GM19467 (cell line): Measurements from ENCODE around the gene CARNS1.
A peak's percentile ranks its signal among the peaks of the same experiment; 100 is the strongest.
"Not testable (repeated sequence)": the region's sequence is repeated elsewhere in the genome, so short reads cannot be mapped to it uniquely, and the experiment has no call there.

Source experiments
- ATAC-seq: cut with Tn5 transposase; IDR thresholded peaks from one replicate; pipeline ENCODE4 v1.9.1; 2021; ENCODE audit warnings: mild to moderate bottlenecking, moderate library complexity; ENCODE audit not compliant: unreplicated experiment

The CARNS1 gene

DNA sequence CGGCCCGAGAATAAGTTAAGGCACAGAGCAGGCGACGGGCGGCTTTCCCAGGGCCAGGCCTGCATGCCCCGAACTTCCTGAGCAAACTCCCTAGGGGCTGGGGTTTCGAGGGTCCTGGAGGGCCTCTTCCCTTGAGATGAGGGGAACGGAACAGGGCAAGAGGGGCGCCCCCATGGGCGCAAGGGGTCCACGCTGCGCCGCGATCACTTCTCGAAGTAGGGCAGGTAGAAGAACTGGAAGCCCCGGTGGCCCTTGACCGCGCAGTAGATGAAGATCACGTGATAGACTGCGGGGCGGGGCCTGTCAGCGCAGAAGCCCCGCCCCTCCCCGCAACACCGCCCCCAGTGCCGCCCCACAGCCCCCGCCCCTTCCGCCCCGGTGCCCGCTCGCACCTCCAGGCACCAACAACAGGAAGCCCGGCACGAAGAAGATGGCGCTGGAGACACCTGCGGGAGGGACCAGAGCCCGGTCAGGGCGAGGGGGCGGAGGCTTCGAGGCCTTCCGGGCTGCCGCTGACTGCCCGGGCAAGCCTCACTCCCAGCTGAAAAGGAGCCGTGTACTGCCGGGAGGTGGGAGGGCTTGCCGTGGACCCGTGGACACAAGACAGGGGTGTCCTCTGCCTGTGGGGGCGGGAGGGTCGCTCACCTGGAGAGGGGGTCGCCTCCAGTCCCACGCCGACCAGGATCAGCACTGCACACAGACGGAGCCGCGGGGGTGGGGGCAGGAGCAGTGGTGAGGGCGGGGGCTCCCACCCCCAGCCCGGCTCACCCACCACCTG is 49.1 kb downstream of the CARNS1 start:
- ATAC-seq: peak; percentile 44

GRCh38 chr11:67465189-67465510 is 49.7 kb downstream of the CARNS1 start:
- no peak for ATAC-seq

- ATAC-seq: not testable (repeated sequence)
Observed at GRCh38 chr11:67465530-67465929, 50.1 kb downstream of the CARNS1 start.

- no peak for ATAC-seq
Observed at GRCh38 chr11:67466367-67466766, 50.9 kb downstream of the CARNS1 start.

DNA sequence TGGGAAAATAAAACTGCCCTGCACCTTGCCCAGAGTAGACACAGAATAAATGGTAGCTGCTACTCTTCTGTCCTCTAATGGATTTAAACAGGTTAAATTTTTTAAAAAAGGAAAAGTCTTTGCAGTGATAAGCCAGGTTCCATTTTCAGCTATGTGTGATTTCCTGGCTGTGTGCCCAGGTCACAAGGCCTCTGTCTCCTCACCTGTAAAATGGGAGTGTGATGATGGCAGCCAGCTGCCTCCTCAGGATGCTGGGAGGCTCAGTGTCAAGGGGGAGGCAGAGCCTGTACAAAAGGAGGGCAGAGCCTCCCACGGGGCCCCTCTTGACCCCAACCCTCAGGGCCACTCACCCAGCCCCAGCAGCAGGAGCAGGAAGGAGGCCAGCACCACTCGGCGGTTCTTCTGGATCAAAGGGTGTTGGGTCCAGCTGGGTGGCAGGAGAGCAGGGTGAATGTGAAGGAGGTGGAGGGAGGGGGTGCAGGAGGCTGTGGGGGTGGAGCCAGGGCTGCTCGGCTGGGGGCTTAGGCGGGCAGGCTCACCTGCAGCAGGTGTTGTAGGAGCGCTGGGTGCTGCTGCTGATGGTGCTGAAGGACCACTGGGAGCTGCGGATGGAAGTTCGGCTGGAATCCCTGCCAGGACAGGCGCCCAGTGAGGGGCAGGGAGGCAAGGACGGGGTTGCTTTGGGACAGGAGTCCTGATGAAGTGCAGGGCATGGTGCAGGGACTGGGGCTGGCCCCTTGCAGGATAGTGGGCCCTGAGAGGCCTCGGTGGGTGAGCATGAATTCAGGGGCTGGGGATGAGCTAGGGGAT is 51.7 kb downstream of the CARNS1 start:
- ATAC-seq: no peak

DNA sequence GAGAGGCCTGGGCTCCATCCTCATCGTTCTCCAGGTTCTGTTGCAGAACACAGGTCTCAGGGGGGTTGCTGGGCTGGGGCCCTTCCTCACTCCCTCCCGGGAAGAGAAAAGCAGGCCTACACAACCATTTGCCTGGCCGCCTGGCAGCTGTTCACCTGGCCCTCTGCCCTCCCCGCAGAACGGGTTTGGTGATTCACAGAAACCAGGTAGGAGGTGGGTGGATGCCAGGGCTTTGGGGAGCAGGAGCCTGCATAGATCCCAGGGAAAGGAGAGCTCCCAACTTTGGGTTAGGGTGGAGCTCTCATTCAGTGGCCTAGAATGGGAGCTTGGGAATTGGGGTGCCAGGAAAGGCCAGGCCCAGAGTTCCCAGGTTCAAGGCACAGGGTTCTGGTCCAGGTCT is 52.6 kb downstream of the CARNS1 start:
- ATAC-seq: no peak

DNA sequence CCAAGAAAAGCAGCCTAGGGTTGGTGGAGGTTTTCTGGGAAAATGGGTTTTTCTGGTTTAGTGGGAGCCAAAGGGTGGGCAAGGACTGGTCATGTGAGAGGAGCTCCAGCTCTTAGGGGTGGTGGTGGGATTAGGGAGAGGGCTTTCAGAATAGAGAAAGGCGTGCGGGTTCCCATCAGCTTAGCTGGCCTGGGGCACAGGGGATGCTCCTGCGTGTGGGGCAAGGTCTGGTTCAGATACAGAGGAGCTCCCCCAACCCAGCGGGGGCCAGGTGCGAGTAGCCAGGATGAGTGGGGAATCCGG is 52.9 kb downstream of the CARNS1 start:
- no peak for ATAC-seq

DNA sequence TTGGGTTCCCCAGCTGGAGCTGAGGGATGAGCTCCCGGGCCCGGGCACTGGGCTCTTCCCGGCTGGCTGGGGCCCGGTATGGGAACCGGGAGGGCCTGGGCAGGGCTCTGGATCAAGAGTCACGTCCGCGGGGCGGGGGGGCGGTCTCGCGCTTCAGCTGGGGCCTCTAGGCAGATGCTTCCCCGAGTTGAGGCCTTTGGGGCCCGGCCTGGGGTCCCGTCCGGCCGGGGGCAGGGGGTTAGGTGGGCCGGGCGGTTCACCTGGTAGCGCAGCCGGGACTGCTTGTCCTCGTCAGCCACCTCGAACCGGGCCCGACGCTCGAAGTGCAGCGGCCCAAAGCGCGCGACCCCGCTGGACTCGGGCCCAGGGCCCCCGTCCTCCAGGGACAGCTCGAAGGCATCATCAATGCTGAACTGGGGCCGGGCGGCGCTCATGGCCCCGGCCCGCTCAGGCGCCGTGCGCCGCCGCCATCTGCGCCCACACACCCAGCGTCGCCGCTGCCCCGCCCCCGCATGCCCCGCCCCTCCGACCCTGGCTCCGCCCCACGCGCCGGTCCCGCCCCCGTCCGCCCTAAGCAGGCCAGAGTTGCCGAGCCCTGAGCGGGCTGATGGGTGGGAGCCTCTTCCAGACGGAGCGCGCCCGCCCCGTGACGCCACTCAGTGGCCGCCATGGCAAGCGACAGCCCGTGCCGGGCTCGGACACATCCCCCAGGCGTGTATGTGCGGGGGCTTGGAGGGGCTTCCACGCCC is 53.5 kb downstream of the CARNS1 start, which contains the start of gene TMEM134:
TMEM134 (minus strand) TSS at position 493 of the 749 bp plus-strand sequence; CDS start at position 434, 59 bp downstream.
- ATAC-seq: peak; percentile 60

DNA sequence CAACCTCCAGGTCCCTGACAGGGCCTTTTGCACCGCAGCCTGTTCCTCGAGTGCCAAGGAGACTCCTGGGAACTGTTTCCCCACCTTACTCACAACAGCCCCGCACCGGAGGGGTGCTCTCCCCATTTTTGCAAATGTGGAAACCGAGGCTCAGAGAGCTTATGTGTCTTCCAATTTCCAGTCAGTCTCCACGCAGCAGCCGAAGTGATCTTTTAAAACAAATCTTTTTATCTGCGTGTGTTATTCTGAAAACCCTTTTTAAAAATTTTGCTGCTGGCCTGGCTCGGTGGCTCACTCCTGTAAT is 54.0 kb downstream of the CARNS1 start:
- ATAC-seq: no peak

DNA sequence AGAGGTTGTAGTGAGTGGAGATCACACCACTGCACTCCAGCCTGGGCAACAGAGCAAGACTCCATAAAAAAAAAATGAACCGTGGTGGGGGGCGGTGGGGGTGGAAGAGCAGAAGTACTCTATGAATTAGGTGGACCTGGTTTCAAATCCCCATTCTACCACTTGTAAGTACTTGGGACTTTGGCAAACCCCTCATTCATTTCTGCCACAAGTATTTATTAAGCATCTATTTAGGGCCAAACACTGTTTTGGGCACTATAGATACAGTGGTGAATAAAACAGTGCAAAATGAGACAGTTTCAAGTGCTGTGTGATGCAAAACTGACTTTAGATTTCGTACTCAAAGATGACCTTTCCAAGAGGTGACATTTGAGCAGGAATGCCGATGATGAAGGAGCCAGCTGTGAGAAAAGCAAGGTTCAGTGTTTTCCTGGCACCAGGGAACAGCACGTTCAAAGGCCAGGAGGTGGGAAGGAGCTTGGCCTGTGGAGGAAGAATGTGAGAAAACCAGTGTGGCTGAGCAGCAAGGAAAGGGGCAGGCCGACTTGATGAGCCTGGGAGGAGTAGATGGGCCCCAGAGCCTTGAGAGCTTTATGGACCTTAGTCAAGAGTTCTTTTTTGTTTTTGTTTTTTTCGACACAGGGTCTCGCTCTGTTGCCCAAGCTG is 55.0 kb downstream of the CARNS1 start:
- no peak for ATAC-seq

DNA sequence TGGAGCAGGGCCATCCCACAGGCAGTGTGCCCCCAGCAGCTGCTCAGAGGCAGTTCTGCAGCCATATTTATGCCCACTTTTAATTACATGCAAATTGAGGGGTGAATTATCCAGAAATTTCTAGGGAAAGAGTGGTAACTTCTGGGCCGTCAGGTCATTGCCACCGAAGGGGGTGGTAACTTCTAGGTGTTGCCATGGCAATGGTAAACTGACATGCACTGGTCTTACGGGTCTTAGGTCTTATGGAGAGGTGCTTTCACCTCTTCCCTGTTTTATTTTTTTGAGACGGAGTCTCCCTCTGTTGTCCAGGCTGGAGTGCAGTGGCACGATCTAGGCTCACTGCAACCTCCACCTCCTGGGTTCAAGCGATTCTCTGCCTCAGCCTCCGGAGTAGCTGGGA is 57.4 kb downstream of the CARNS1 start:
- no peak for ATAC-seq
